Neural cell (in vitro differentiated cells): Measurements from ENCODE around the gene SUN1.

Experiments used
- EZH2 ChIP-seq: fragments of 200-600, 300-800 bp; shearing (Covaris generic), sonication (generic); IDR thresholded peaks from 2 replicates; pipeline ENCODE4 v1.6.1; 2014; ENCODE audit warnings: antibody characterized with exemption, low read length, borderline replicate concordance, mild to moderate bottlenecking; ENCODE audit not compliant: insufficient read depth, poor library complexity, severe bottlenecking
- TF ChIP-seq, protein P1 (sequence below): fragments of 450-650 bp; IDR thresholded peaks from 2 replicates; pipeline ENCODE4 v1.5.1; 2014; ENCODE audit warnings: antibody characterized with exemption, mild to moderate bottlenecking, moderate library complexity; ENCODE audit not compliant: poor library complexity, severe bottlenecking
- TF ChIP-seq, protein P2 (sequence below): IDR thresholded peaks from 2 replicates; pipeline ENCODE4 v1.6.1; 2012; ENCODE audit warnings: borderline replicate concordance

DNA sequence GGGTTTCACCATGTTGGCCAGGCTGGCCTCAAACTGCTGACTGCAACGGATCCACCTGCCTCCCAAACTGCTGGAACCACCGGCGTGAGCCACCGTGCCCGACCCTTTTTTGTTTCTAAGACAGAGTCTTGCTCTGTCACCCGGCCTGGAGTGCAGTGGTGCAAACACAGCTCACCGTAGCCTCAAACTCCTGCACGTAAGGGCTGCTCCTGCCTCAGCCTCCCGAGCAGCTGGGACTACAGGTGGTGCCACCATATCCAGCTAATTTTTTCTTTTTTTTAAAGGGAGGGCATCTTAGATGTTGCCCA is 85.8 kb downstream of the SUN1 start:
- TF ChIP-seq EZH2 = no peak
- TF ChIP-seq, protein P1, sequence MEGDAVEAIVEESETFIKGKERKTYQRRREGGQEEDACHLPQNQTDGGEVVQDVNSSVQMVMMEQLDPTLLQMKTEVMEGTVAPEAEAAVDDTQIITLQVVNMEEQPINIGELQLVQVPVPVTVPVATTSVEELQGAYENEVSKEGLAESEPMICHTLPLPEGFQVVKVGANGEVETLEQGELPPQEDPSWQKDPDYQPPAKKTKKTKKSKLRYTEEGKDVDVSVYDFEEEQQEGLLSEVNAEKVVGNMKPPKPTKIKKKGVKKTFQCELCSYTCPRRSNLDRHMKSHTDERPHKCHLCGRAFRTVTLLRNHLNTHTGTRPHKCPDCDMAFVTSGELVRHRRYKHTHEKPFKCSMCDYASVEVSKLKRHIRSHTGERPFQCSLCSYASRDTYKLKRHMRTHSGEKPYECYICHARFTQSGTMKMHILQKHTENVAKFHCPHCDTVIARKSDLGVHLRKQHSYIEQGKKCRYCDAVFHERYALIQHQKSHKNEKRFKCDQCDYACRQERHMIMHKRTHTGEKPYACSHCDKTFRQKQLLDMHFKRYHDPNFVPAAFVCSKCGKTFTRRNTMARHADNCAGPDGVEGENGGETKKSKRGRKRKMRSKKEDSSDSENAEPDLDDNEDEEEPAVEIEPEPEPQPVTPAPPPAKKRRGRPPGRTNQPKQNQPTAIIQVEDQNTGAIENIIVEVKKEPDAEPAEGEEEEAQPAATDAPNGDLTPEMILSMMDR = no peak
- TF ChIP-seq, protein P2, sequence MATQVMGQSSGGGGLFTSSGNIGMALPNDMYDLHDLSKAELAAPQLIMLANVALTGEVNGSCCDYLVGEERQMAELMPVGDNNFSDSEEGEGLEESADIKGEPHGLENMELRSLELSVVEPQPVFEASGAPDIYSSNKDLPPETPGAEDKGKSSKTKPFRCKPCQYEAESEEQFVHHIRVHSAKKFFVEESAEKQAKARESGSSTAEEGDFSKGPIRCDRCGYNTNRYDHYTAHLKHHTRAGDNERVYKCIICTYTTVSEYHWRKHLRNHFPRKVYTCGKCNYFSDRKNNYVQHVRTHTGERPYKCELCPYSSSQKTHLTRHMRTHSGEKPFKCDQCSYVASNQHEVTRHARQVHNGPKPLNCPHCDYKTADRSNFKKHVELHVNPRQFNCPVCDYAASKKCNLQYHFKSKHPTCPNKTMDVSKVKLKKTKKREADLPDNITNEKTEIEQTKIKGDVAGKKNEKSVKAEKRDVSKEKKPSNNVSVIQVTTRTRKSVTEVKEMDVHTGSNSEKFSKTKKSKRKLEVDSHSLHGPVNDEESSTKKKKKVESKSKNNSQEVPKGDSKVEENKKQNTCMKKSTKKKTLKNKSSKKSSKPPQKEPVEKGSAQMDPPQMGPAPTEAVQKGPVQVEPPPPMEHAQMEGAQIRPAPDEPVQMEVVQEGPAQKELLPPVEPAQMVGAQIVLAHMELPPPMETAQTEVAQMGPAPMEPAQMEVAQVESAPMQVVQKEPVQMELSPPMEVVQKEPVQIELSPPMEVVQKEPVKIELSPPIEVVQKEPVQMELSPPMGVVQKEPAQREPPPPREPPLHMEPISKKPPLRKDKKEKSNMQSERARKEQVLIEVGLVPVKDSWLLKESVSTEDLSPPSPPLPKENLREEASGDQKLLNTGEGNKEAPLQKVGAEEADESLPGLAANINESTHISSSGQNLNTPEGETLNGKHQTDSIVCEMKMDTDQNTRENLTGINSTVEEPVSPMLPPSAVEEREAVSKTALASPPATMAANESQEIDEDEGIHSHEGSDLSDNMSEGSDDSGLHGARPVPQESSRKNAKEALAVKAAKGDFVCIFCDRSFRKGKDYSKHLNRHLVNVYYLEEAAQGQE = no peak
